ENCODE data around the gene CFL1.

The CFL1 gene

GRCh38 chr11:65887723-65888162 is 29.8 kb upstream of the CFL1 start:
- no peak for DNase-seq

DNA sequence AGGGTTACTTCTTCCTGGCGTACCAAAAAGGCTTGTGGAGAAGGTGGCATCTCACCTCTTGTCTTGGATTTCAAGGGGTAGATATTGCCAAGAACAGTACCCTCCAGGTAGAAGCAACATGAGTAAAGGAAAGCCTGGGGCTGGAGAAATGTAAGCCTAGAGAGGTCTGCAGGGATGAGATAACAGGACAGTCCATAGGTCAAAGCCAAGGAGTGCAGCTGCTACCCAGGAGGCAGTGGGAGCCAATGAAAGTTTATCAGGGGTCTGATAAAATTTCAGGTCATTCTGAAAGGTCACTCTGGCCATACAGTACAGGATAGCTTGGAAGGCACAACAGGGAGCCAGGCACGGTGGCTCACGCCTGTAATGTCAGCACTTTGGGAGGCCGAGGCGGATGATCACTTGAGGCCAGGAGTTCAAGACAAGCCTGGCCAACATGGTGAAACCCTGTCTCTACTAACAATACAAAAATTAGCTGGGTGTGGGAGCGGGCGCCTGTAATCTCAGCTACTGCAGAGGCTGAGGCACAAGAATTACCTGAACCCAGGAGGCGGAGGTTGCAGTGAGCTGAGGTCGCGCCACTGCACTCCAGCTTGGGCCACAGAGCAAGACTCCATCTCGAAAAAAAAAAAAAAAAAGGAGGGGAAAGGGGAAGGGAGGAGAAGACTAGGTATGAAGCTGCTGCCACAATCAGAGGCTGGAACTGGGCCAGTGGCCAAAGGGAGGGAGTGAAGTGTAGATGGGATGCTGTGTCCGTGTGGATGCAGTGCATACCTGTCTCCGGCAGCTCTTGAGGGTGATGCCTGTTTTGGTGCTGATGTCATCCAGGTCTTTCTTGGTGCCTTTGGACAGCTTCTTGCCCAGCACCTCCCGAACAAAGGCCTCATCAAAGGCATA is 29.1 kb upstream of the CFL1 start:
- DNase-seq = no peak

- no peak for DNase-seq
These were observed 28.0 kb upstream of the CFL1 start for GRCh38 chr11:65885808-65886536.

DNA sequence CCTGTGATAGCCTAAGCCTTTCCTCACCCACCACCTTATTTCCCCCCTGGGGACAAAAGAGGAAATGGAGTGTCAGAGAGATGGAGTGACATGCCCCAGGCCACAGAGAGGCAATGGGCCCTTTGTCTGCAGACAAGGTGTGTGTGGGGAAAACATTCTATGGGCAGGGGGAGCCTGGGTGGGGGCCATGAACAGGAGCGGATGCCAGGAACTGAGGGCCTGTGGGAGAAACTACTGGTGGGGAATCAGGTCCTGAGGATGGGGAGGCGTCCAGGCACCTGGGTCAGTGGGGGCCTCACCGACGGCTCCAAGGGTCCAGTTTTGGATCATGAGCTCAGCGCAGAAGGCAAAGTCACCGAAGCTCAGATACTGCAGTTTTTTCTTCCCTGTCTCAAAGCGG is 27.3 kb upstream of the CFL1 start:
- no peak for DNase-seq

DNA sequence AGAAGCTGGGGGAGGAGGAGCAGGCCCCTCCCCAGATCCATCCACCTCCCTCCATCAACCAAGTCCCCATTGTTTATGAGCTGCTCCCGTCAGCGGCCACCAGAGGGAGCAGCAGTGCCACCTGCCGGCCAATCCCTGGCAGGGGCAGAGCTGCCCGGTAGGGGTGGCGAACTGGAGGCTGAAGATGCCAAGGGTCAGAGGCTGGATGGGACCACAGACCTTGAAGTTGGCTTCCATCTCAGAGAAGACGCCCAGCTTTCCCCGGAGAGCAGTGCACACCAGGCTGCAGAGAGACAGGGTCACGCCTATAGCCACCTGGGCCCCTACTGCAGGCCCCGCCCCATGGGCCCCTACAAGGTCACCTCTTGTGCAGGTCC is 26.7 kb upstream of the CFL1 start:
- DNase-seq = peak; percentile 89

DNA sequence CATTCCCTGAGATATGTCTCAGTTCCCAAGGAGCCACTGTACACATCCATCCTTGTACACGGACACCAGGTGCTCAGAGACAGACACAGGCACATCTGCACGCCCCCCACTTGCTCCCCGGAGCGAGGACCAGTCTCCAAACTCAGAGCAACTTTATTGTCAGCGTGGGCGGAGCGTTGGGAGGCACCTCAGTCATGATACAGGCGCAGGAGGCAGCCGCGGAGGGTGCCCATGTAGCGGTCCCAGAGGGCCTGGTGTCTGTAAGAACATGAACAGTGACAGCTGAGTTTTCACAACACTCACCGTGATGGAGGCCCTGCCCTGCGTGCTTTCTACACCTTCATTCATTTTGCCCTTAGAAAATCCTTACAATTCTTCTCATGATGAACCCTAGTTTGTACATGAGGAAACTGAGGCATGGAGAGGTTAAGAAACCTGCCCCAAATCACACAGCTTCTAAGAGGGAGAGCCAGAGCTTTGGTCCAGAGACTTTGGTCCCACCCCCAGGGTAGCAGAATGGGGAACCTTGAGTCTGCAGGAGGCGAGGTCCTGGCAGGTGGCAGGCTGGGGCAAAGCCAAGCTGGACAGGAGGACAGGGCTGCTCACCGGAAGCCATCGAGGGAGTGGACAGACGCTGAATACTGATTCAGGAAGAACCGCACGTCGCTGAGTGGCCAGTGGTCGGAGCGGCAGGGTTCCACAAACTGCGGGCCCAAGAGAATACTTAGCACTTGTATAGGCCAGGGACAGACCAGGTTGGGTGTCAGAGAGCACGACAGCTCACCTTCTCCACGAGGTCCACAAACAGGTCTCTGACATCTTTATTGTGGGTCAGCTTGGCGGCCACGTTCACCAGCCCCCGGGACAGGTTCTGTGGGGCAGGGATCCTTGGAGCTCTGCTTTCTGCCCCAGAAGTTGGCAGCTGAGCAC is 26.1 kb upstream of the CFL1 start:
- DNase-seq = no peak

- DNase-seq = no peak
These were observed 25.2 kb upstream of the CFL1 start for GRCh38 chr11:65883058-65883761.

- no peak for DNase-seq
These were observed 24.4 kb upstream of the CFL1 start for GRCh38 chr11:65882120-65883057.

- no peak for DNase-seq
These were observed 23.0 kb upstream of the CFL1 start for GRCh38 chr11:65880844-65881421.

DNA sequence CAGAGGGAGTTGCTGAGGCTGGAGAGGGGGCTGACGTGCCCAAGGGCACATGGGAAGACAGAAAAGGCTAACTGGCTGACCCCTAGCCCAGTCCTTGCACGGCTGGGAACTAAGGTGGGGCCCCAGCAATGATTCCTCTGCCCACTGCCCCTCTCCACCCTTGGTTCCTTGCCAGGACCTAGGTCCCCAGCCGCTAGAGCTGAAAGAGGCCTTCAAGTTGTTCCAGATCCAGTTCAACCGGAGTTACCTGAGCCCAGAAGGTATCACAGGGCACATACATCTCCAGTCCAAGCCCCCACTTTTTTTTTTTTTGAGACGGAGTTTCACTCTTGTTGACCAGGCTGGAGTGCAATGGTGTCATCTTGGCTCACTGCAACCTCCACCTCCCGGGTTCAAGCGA is 22.0 kb upstream of the CFL1 start:
- no peak for DNase-seq

GRCh38 chr11:65879617-65880016 is 21.6 kb upstream of the CFL1 start, which contains the start of gene CTSW:
TSS of gene CTSW (plus strand) at chr11:65879837. CDS start at chr11:65879855, 18 bp downstream.
- no peak for DNase-seq

- peak; percentile 98 for DNase-seq
These were observed 15.6 kb upstream of the CFL1 start for GRCh38 chr11:65873318-65874156.

GRCh38 chr11:65872586-65873317 is 14.8 kb upstream of the CFL1 start, which contains the start of gene EFEMP2:
TSS of gene EFEMP2 (minus strand) at chr11:65872800. CDS start at chr11:65872354, 446 bp downstream.
- DNase-seq = no peak

- DNase-seq = no peak
These were observed 14.0 kb upstream of the CFL1 start for GRCh38 chr11:65871811-65872548.

- DNase-seq = no peak
These were observed 13.0 kb upstream of the CFL1 start for GRCh38 chr11:65870706-65871681.

- no peak for DNase-seq
These were observed 12.3 kb upstream of the CFL1 start for GRCh38 chr11:65870307-65870658.
